Transverse colon (tissue), 4 donors: Measurements from ENCODE around the gene MORC1. TPM values are rescaled to one million over a fixed set of nuclear protein-coding genes. Genes with fewer than 3 reads are reported as not detected.

ENCODE experiments used
- DNase-seq: peaks from one replicate; pipeline ENCODE4 v3.0.0-alpha.2; 2019
- H3K27ac ChIP-seq, 4 donors: fragments of 200-600 bp; sonication (generic); 2 replicates each; pipeline ENCODE4 v1.5.1; 2016 to 2018; ENCODE audit warnings: inconsistent platforms in 4 of 4
- H3K27me3 ChIP-seq: fragments of 200-600 bp; sonication (generic); 2 replicates; pipeline ENCODE4 v1.5.1; 2017; ENCODE audit warnings: inconsistent platforms
- H3K36me3 ChIP-seq, 4 donors: fragments of 200-600 bp; sonication (generic); 2 replicates each; pipeline ENCODE4 v1.5.1; 2017 to 2019; ENCODE audit warnings: inconsistent platforms in 4 of 4
- H3K4me1 ChIP-seq, 4 donors: fragments of 200-600 bp; sonication (generic); 2 replicates each; pipeline ENCODE4 v1.5.1; 2017 to 2020; ENCODE audit warnings: inconsistent platforms in 4 of 4
- H3K4me3 ChIP-seq, 4 donors: fragments of 200-600 bp; sonication (generic); 1 replicate in 1 of 4; 2 replicates in 3 of 4; pipeline versions ENCODE4 v1.5.1 to v1.6.1; 2017 to 2019; ENCODE audit warnings: inconsistent platforms in 4 of 4
- H3K9me3 ChIP-seq, 2 donors: fragments of 200-600 bp; sonication (generic); 2 replicates each; pipeline ENCODE4 v1.5.1; 2017 to 2019; ENCODE audit warnings: inconsistent platforms in 2 of 2
- CTCF ChIP-seq, 5 experiments: fragments of 200-600 bp in 3 of 5; fragments of 450-650 bp in 2 of 5; sonication (generic) in 3 of 5; IDR thresholded peaks; 1 replicate in 2 of 5; 2 replicates in 3 of 5; pipeline ENCODE4 v1.5.1; 2016 to 2017; ENCODE audit warnings: antibody characterized with exemption in 5 of 5, inconsistent platforms in 3 of 5, mild to moderate bottlenecking in 2 of 5, moderate library complexity in 1 of 5
- EP300 ChIP-seq: sonication (generic); formaldehyde crosslinking; IDR thresholded peaks from one replicate; pipeline ENCODE4 v1.6.1; 2017; ENCODE audit warnings: antibody characterized with exemption, low read depth
- POLR2A ChIP-seq: fragments of 450-650 bp; IDR thresholded peaks from one replicate; pipeline ENCODE4 v1.6.1; 2016; ENCODE audit warnings: antibody characterized with exemption, mild to moderate bottlenecking, moderate library complexity
- POLR2AphosphoS5 ChIP-seq, 3 donors: sonication (generic); formaldehyde crosslinking; IDR thresholded peaks; one replicate each; pipeline ENCODE4 v1.6.1; 2016; ENCODE audit warnings: antibody characterized with exemption in 3 of 3
- WGBS, 2 donors: methylation state at CpG; one replicate each; pipeline ENCODE4 v1.1.5; 2018; ENCODE audit warnings: low coverage in 1 of 2; 5-methylcytosine and 5-hydroxymethylcytosine counted together
- in situ Hi-C, 4 donors: fragments of 200-750 bp; cut with MboI; loops; one replicate each; pipeline versions ENCODE4 v1.15.0 to v1.15.1; 2017; ENCODE audit warnings: low sequenced_read_pairs in 3 of 4, low pct_ligation_motif_present in 1 of 4, low pct_unique_long_range_greater_than_20kb in 1 of 4
- intact Hi-C: fragments of 100-400 bp; cut with DNase I; formaldehyde crosslinking; loops from one replicate; pipeline ENCODE4 v1.15.1; 2023; ENCODE audit warnings: low total_unique reads
- small RNA-seq, 4 donors: library from RNA; depleted of rRNA; stranded (forward); fragments of <200 nt; gene quantifications; one replicate each; pipeline ENCODE3, GENCODE V24; 2016
- total RNA-seq, 4 donors: library from RNA; depleted of rRNA; stranded (reverse); fragments of >200 nt; gene quantifications; one replicate each; pipeline ENCODE4 v1.1.0, GENCODE V29; 2016

Gene MORC1
- total RNA-seq, 4 donors from 2014 or later, result 0.16 TPM; not detected in 3

- intact Hi-C loops (no loop called here), in situ Hi-C loops (loop anchor here (10.0 kb wide), 2 partner anchors 245 to 415 kb away; no protein-coding TSS in a partner anchor)
- H3K27ac ChIP-seq, result no peak overlapping the region
- H3K27me3 ChIP-seq, result no peaks in the 10 kb centered on the region
- H3K4me3 ChIP-seq, result no peak overlapping the region
- no peak for DNase-seq
- no peaks in the 10 kb centered on the region for H3K36me3 ChIP-seq
- TF ChIP-seq POLR2AphosphoS5 (IDR thresholded peaks at IDR 0.05), result no peak
- no peak for TF ChIP-seq CTCF (IDR thresholded peaks at IDR 0.05)
- no peak for TF ChIP-seq EP300
- TF ChIP-seq POLR2A, result no peak
- H3K9me3 ChIP-seq, result no peaks in the 10 kb centered on the region
- no peaks in the 10 kb centered on the region for H3K4me1 ChIP-seq
- 87 to 95% methylated on average over 4 to 5 of the region's 5 CpGs for WGBS, 2 donors
These were observed 208.1 kb downstream of the MORC1 start for GRCh38 chr3:108909799-108910198.

Small RNA genes within 50 kb of the gene (small RNA-seq; reads per million reads assigned to genes)
- gene RF00012, result 0 reads per million in 4 donors

Other genes starting within 250 kb of the MORC1 start
- gene GUCA1C, start 164.3 kb downstream of the MORC1 start, total RNA-seq, result not detected
- 10 to 100 TPM in 2 of 4 donors, 1 to 10 TPM in 1, not detected in 1; 1.5 to 29.5 (median 14.8) TPM for gene C3orf85, start 18.6 kb upstream of the MORC1 start, total RNA-seq
- not detected for gene DPPA2, start 198.4 kb upstream of the MORC1 start, total RNA-seq
- not detected for gene DPPA4, start 219.4 kb upstream of the MORC1 start, total RNA-seq